Epithelial cell of esophagus (primary cell): ENCODE data around the gene ECD.

Source experiments
- DNase-seq: peaks from one replicate; pipeline ENCODE4 v3.0.0; 2010; ENCODE audit warnings: low read depth
- H3K4me3 ChIP-seq: 2 replicates; pipeline ENCODE4 v1.5.1; 2011; ENCODE audit warnings: mild to moderate bottlenecking, low read length, control low read depth
- CTCF ChIP-seq: IDR thresholded peaks from 2 replicates; pipeline ENCODE4 v1.5.1; 2011; ENCODE audit warnings: low read depth, mild to moderate bottlenecking, low read length, control low read depth, inconsistent platforms; ENCODE audit not compliant: insufficient read depth; ENCODE audit errors: missing control alignments

Gene ECD

GRCh38 chr10:73167783-73168464 lies at the start of gene ECD, which contains the start of gene FAM149B1:
ECD (minus strand) TSS chr10:73168008; CDS start chr10:73163937, 4,071 bp downstream.
FAM149B1 (plus strand) TSS chr10:73168119; CDS start chr10:73168340, 221 bp downstream.
- DNase-seq: peak; percentile 95

DNA sequence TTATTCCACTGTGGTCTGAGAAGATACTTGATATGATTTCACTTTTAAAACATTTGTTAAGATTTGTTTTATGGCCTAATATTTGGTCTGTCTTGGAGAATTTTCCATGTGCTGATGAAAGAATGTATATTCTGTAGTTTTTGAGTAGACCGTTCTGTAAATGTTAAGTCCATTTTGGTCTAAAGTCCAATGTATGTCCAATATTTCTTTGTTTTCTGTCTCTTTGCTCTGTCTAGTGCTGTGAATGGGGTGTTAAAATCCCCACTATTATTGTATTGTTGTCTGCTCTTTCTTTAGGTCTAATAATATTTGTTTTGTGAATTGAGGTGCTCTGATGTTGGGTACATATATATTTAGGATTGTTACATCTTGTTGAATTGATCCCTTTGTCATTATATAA lies 47.9 kb upstream of the ECD start:
- no peak for TF ChIP-seq CTCF
- DNase-seq: no peak
- H3K4me3 ChIP-seq: no peak overlapping the region

More at GRCh38 chr10:73167783-73168464, at the start of gene ECD, which contains the start of gene FAM149B1:
- peak within 1 kb of the TSS; percentile 100 for H3K4me3 ChIP-seq
- TF ChIP-seq CTCF: no peak

DNA sequence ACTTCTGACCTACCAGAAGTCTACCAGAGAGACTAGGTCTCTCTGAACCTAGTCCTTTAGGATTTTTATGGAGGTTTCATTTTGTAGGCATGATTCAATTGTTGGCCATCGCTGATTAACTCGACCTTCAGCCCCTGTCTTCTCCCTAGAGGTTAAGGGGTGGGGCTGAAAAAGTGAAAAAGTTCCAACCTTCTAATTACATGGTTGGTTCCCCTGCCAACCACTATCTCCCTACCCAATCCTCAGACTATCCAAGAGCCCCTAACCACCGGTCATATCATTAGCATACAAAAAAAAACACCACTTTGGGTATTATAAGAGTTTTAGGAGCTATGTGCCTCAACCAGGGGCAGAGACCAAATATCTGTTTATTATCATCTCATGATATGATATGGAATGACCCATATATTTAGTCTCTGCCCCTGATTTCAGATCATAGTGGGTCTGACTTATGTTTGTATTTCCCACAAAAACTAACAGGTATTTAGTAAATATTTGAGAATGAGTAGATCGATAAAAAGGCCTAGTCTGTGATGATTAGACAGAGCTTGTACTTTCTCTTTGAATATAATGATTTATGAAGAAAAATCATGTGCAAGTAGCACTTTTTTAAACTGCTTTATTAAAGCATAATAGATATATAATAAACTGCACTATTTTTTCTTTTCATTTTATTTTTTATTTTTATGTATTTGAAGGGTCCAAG lies 43.5 kb upstream of the ECD start:
- DNase-seq: no peak
- no peak for TF ChIP-seq CTCF

GRCh38 chr10:73210395-73211105 lies 42.7 kb upstream of the ECD start:
- TF ChIP-seq CTCF: no peak
- no peak for DNase-seq
- no peak overlapping the region for H3K4me3 ChIP-seq

More for the DNA sequence above, 43.5 kb upstream of the ECD start:
- H3K4me3 ChIP-seq: no peak overlapping the region

DNA sequence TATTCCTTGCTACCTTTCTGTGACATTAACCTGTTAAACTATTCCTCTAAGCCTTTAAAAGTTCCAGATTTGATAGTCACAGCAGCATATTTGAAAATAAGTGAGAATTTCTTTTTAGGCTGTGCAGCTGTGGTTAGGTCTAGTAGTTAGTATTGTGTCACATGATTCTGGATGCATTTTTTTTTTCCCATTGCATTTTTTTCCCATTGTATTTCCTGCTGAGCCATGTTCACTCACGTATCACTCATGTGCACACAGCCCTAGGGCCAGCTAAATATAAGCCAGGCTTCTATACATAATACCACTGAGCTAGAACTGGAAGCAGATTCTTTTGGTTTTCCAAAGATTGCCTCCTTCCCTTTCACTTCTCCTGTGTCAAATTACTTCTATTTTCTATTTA lies 41.9 kb upstream of the ECD start:
- TF ChIP-seq CTCF: no peak
- no peak overlapping the region for H3K4me3 ChIP-seq
- DNase-seq: peak; percentile 83

DNA sequence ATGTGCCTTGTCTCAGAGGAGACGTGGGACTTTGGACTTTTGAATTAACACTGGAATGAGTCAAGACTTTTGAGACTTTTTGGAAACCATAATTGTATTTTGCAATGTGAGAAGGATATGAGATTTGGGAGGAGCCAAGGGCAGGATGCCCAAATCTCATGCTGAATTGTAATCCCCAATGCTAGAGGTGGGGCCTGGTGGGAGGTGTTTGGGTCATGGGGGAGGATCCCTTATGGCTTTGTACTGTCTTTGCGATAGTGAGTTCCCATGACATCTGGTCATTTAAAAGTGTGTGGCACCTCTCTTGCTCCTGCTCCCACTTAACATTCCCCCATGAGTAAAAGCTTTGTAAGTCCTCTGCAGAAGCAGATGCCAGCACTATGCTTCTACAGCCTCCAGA lies 40.1 kb upstream of the ECD start:
- no peak for DNase-seq
- no peak overlapping the region for H3K4me3 ChIP-seq
- TF ChIP-seq CTCF: no peak
